Dendritic cell treated with granulocyte-macrophage colony-stimulating factor and Interleukin-4, amounts not matched to agents 40 ng/mL and 50 ng/mL, for 4 days (primary cell): ENCODE results near the gene RIOK1.
A peak's percentile ranks its signal among the peaks of the same experiment; 100 is the strongest.
"Not testable (repeated sequence)": the region's sequence is repeated elsewhere in the genome, so short reads cannot be mapped to it uniquely, and the experiment has no call there.

Experiments
- H3K27ac Mint-ChIP-seq: one replicate; pipeline ENCODE4 v1.8.0; 2022; ENCODE audit warnings: mild to moderate bottlenecking, mixed read lengths
- H3K27me3 Mint-ChIP-seq: one replicate; pipeline ENCODE4 v1.8.0; 2022; ENCODE audit warnings: mild to moderate bottlenecking, mixed read lengths
- H3K36me3 Mint-ChIP-seq: one replicate; pipeline ENCODE4 v1.8.0; 2022; ENCODE audit warnings: low read depth, mixed read lengths
- H3K4me1 Mint-ChIP-seq: one replicate; pipeline ENCODE4 v1.8.0; 2022; ENCODE audit warnings: low read depth, mixed read lengths
- H3K4me3 Mint-ChIP-seq: one replicate; pipeline ENCODE4 v1.8.0; 2022; ENCODE audit warnings: mild to moderate bottlenecking, moderate library complexity, mixed read lengths
- H3K9me3 Mint-ChIP-seq: one replicate; pipeline ENCODE4 v1.8.0; 2022; ENCODE audit warnings: mixed read lengths
- intact Hi-C: fragments of 100-400 bp; cut with micrococcal nuclease; formaldehyde crosslinking; loops from one replicate; pipeline ENCODE4 v1.15.0; 2022

The RIOK1 gene

GRCh38 chr6:7439228-7439627, 49.6 kb downstream of the RIOK1 start:
- Mint-ChIP-seq H3K27me3 (peaks cover 5% of the 10 kb centered on the region), H3K36me3 (no peaks in the 10 kb centered on the region), H3K27ac (peak overlapping the region; percentile 72), H3K9me3 (no peaks in the 10 kb centered on the region), H3K4me3 (no peak overlapping the region), H3K4me1 (peaks cover 46% of the 10 kb centered on the region)
- intact Hi-C loops: no loop called here

- no peaks in the 10 kb centered on the region for H3K9me3 Mint-ChIP-seq
- H3K36me3 Mint-ChIP-seq: no peaks in the 10 kb centered on the region
- no peak overlapping the region for H3K4me3 Mint-ChIP-seq
- no peak overlapping the region for H3K27ac Mint-ChIP-seq
- H3K4me1 Mint-ChIP-seq: peaks cover 39% of the 10 kb centered on the region
- intact Hi-C loops: no loop called here
- H3K27me3 Mint-ChIP-seq: peaks cover 7% of the 10 kb centered on the region
These were observed 50.9 kb downstream of the RIOK1 start for GRCh38 chr6:7440476-7440875.

- intact Hi-C loops: no loop called here
- H3K9me3 Mint-ChIP-seq: no peaks in the 10 kb centered on the region
- no peak overlapping the region for H3K27ac Mint-ChIP-seq
- no peaks in the 10 kb centered on the region for H3K36me3 Mint-ChIP-seq
- H3K4me3 Mint-ChIP-seq: no peak overlapping the region
- H3K4me1 Mint-ChIP-seq: peaks cover 33% of the 10 kb centered on the region
- peaks cover 10% of the 10 kb centered on the region for H3K27me3 Mint-ChIP-seq
These were observed 51.6 kb downstream of the RIOK1 start for GRCh38 chr6:7441048-7441775.

- H3K36me3 Mint-ChIP-seq: no peaks in the 10 kb centered on the region
- intact Hi-C loops: no loop called here
- H3K27ac Mint-ChIP-seq: no peak overlapping the region
- no peak overlapping the region for H3K4me3 Mint-ChIP-seq
- H3K4me1 Mint-ChIP-seq: peaks cover 29% of the 10 kb centered on the region
- H3K9me3 Mint-ChIP-seq: no peaks in the 10 kb centered on the region
- peaks cover 10% of the 10 kb centered on the region for H3K27me3 Mint-ChIP-seq
These were observed 52.9 kb downstream of the RIOK1 start for GRCh38 chr6:7442467-7442866.

GRCh38 chr6:7445101-7445500, 55.5 kb downstream of the RIOK1 start:
- no peaks in the 10 kb centered on the region for H3K36me3 Mint-ChIP-seq
- H3K4me1 Mint-ChIP-seq: peaks cover 12% of the 10 kb centered on the region
- peaks cover 10% of the 10 kb centered on the region for H3K27me3 Mint-ChIP-seq
- no peaks in the 10 kb centered on the region for H3K9me3 Mint-ChIP-seq
- H3K4me3 Mint-ChIP-seq: no peak overlapping the region
- H3K27ac Mint-ChIP-seq: no peak overlapping the region
- intact Hi-C loops: no loop called here

- no peak overlapping the region for H3K4me3 Mint-ChIP-seq
- no peaks in the 10 kb centered on the region for H3K9me3 Mint-ChIP-seq
- H3K27me3 Mint-ChIP-seq: peaks cover 10% of the 10 kb centered on the region
- intact Hi-C loops: no loop called here
- peaks cover 7% of the 10 kb centered on the region for H3K4me1 Mint-ChIP-seq
- no peak overlapping the region for H3K27ac Mint-ChIP-seq
- H3K36me3 Mint-ChIP-seq: no peaks in the 10 kb centered on the region
These were observed 56.4 kb downstream of the RIOK1 start for GRCh38 chr6:7445885-7446461.

GRCh38 chr6:7446619-7447325, 57.2 kb downstream of the RIOK1 start:
- H3K4me1 Mint-ChIP-seq: peaks cover 6% of the 10 kb centered on the region
- peaks cover 10% of the 10 kb centered on the region for H3K27me3 Mint-ChIP-seq
- H3K36me3 Mint-ChIP-seq: no peaks in the 10 kb centered on the region
- intact Hi-C loops: no loop called here
- no peak overlapping the region for H3K27ac Mint-ChIP-seq
- no peaks in the 10 kb centered on the region for H3K9me3 Mint-ChIP-seq
- H3K4me3 Mint-ChIP-seq: no peak overlapping the region

GRCh38 chr6:7448232-7448631, 58.6 kb downstream of the RIOK1 start:
- no peak overlapping the region for H3K4me3 Mint-ChIP-seq
- no peak overlapping the region for H3K27ac Mint-ChIP-seq
- intact Hi-C loops: no loop called here
- no peaks in the 10 kb centered on the region for H3K9me3 Mint-ChIP-seq
- no peaks in the 10 kb centered on the region for H3K36me3 Mint-ChIP-seq
- peaks cover 13% of the 10 kb centered on the region for H3K27me3 Mint-ChIP-seq
- peaks cover 6% of the 10 kb centered on the region for H3K4me1 Mint-ChIP-seq

- Mint-ChIP-seq H3K4me1 (peaks cover 6% of the 10 kb centered on the region), H3K36me3 (no peaks in the 10 kb centered on the region), H3K9me3 (no peaks in the 10 kb centered on the region), H3K27ac (no peak overlapping the region), H3K27me3 (peaks cover 13% of the 10 kb centered on the region), H3K4me3 (no peak overlapping the region)
- intact Hi-C loops: no loop called here
These were observed 59.4 kb downstream of the RIOK1 start for GRCh38 chr6:7449018-7449417.

- Mint-ChIP-seq H3K36me3 (no peaks in the 10 kb centered on the region), H3K4me3 (no peak overlapping the region), H3K9me3 (no peaks in the 10 kb centered on the region), H3K4me1 (peaks cover 6% of the 10 kb centered on the region), H3K27me3 (peaks cover 10% of the 10 kb centered on the region), H3K27ac (no peak overlapping the region)
- intact Hi-C loops: no loop called here
These were observed 61.7 kb downstream of the RIOK1 start for GRCh38 chr6:7451326-7451725.

- no peaks in the 10 kb centered on the region for H3K36me3 Mint-ChIP-seq
- peaks cover 10% of the 10 kb centered on the region for H3K27me3 Mint-ChIP-seq
- no peak overlapping the region for H3K27ac Mint-ChIP-seq
These were observed 63.3 kb downstream of the RIOK1 start for GRCh38 chr6:7452898-7453297.

GRCh38 chr6:7454696-7455358, 65.2 kb downstream of the RIOK1 start:
- Mint-ChIP-seq H3K27ac (no peak overlapping the region), H3K27me3 (peaks cover 10% of the 10 kb centered on the region), H3K4me1 (peaks cover 6% of the 10 kb centered on the region), H3K9me3 (peaks cover 7% of the 10 kb centered on the region), H3K4me3 (no peak overlapping the region), H3K36me3 (no peaks in the 10 kb centered on the region)
- intact Hi-C loops: no loop called here

More at GRCh38 chr6:7452898-7453297, 63.3 kb downstream of the RIOK1 start:
- H3K4me3 Mint-ChIP-seq: no peak overlapping the region
- peaks cover 6% of the 10 kb centered on the region for H3K4me1 Mint-ChIP-seq
- H3K9me3 Mint-ChIP-seq: peaks cover 7% of the 10 kb centered on the region
- intact Hi-C loops: no loop called here

GRCh38 chr6:7456302-7456701, 66.7 kb downstream of the RIOK1 start:
- H3K27me3 Mint-ChIP-seq, H3K4me3 Mint-ChIP-seq, intact Hi-C loops, H3K27ac Mint-ChIP-seq, H3K4me1 Mint-ChIP-seq, H3K9me3 Mint-ChIP-seq, H3K36me3 Mint-ChIP-seq: not testable (repeated sequence)

GRCh38 chr6:7461416-7461815, 71.8 kb downstream of the RIOK1 start:
- H3K36me3 Mint-ChIP-seq: no peaks in the 10 kb centered on the region
- peaks cover 1% of the 10 kb centered on the region for H3K27me3 Mint-ChIP-seq
- H3K9me3 Mint-ChIP-seq: peaks cover 7% of the 10 kb centered on the region
- no peak overlapping the region for H3K4me3 Mint-ChIP-seq
- no peaks in the 10 kb centered on the region for H3K4me1 Mint-ChIP-seq
- H3K27ac Mint-ChIP-seq: no peak overlapping the region
- intact Hi-C loops: no loop called here
